KOPT-K1 (cell line): ENCODE measurements around the gene MEIS3.

Experiments used
- H3K27ac ChIP-seq: fragments of 200-600 bp; sonication (generic); 2 replicates; pipeline ENCODE4 v1.5.1; 2016; ENCODE audit warnings: antibody characterized with exemption, mild to moderate bottlenecking, low read depth, low read length; ENCODE audit not compliant: poor library complexity, severe bottlenecking
- H3K36me3 ChIP-seq: fragments of 200-600 bp; sonication (generic); 2 replicates; pipeline ENCODE4 v1.5.1; 2017; ENCODE audit warnings: antibody characterized with exemption, mild to moderate bottlenecking, low read length, moderate library complexity; ENCODE audit not compliant: insufficient read depth
- H3K9me3 ChIP-seq: fragments of 200-600 bp; sonication (generic); 2 replicates; pipeline ENCODE4 v1.5.1; 2017; ENCODE audit warnings: antibody characterized with exemption, low read length, mild to moderate bottlenecking; ENCODE audit not compliant: insufficient read depth, poor library complexity, severe bottlenecking

The MEIS3 gene

GRCh38 chr19:47445527-47445926, 26.2 kb upstream of the MEIS3 start:
- Histone ChIP-seq H3K36me3 (no peaks in the 10 kb centered on the region), H3K9me3 (no peaks in the 10 kb centered on the region), H3K27ac (no peak overlapping the region)

DNA sequence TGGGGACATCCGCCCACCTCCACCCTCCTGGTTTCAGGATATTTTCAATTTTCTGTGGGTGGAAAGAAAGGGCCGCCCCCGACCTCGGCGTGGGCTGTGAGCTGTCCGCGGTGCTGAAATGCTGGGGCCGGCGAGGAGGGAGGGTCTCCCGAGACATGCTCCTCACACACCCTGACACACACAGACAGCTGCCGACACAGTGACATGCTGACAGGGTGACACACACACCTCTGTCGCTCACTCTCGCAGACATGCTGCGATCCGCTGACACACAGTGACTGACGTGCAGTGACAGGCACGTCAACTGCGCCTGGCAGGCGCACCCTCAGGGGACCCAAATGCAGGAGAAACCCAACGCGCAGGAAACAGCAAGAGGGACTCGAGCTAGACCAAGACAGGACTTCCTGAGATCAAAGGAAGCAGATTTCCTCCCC, 25.1 kb upstream of the MEIS3 start:
- no peaks in the 10 kb centered on the region for H3K36me3 ChIP-seq
- no peak overlapping the region for H3K27ac ChIP-seq
- H3K9me3 ChIP-seq, result no peaks in the 10 kb centered on the region

DNA sequence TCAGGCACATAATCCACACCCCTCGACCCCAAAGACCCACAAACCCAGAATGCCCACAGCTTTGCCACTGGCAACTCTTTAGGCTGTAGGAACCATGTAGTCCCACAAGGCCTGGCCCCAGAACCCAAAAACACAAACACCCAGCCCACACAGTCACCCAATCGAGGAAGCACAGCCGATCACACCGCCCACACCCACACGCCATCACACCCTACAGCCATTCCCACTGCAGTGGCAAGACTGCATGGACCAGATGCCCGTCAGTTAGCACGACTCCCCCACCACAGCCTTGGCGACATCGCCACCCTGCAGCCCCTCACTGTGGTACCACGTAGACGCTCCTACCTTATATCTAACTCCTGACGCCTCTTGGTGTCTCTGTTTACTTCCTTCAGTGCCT, 24.0 kb upstream of the MEIS3 start:
- H3K36me3 ChIP-seq, result no peaks in the 10 kb centered on the region
- H3K27ac ChIP-seq, result no peak overlapping the region
- H3K9me3 ChIP-seq, result no peaks in the 10 kb centered on the region

GRCh38 chr19:47438793-47439220, 19.5 kb upstream of the MEIS3 start:
- H3K9me3 ChIP-seq, result no peaks in the 10 kb centered on the region
- no peak overlapping the region for H3K27ac ChIP-seq
- no peaks in the 10 kb centered on the region for H3K36me3 ChIP-seq

- no peaks in the 10 kb centered on the region for H3K9me3 ChIP-seq
- no peak overlapping the region for H3K27ac ChIP-seq
- no peaks in the 10 kb centered on the region for H3K36me3 ChIP-seq
Measured at GRCh38 chr19:47437500-47437899, 18.2 kb upstream of the MEIS3 start.

- Histone ChIP-seq H3K27ac (no peak overlapping the region), H3K36me3 (no peaks in the 10 kb centered on the region)
Measured at GRCh38 chr19:47436712-47437401, 17.5 kb upstream of the MEIS3 start.

GRCh38 chr19:47435883-47436417, 16.6 kb upstream of the MEIS3 start:
- Histone ChIP-seq H3K9me3 (no peaks in the 10 kb centered on the region), H3K27ac (no peak overlapping the region)

More at GRCh38 chr19:47436712-47437401, 17.5 kb upstream of the MEIS3 start:
- no peaks in the 10 kb centered on the region for H3K9me3 ChIP-seq

DNA sequence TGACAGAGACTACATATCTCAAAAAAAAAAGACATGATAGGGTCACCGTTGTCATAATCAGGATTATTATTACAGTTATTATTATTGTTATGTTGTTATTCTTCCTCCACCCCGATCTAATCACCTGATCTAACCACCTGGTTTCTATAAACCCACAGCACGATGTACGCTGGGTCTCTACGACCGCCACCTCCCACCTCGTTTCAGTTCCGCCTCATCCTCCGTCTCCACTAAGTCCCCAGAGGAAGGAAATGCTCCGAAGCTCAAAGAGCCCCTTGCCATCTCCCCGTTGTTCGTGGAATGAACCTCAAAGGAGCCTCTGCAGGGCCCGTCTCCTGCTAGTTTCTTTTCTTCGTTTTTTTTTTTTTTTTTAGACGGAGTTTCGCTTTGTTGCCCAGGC, 15.9 kb upstream of the MEIS3 start:
- H3K27ac ChIP-seq, result no peak overlapping the region
- H3K9me3 ChIP-seq, result no peaks in the 10 kb centered on the region
- H3K36me3 ChIP-seq, result no peaks in the 10 kb centered on the region

More at GRCh38 chr19:47435883-47436417, 16.6 kb upstream of the MEIS3 start:
- H3K36me3 ChIP-seq, result no peaks in the 10 kb centered on the region

GRCh38 chr19:47434088-47434487, 14.8 kb upstream of the MEIS3 start:
- Histone ChIP-seq H3K9me3 (no peaks in the 10 kb centered on the region), H3K27ac (no peak overlapping the region), H3K36me3 (no peaks in the 10 kb centered on the region)

DNA sequence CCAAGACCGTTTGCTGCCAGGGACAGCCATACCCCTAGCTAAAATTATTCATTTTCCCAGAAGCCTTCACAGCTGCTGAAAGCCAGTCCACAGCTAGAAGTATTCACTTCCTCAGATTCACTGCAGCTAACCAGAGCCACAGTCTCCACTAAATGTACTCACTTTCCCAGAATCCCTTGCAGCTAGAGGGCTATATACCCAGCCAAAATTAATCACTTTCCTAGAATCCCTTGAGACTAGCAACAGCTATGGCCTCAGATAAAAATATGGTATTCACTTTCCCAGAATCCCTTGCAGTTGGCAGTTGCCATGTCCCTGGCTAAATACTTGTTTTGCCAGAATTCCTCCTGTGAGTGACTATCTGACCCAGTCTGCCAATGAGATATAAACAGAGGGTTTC, 13.8 kb upstream of the MEIS3 start:
- no peak overlapping the region for H3K27ac ChIP-seq
- H3K36me3 ChIP-seq, result no peaks in the 10 kb centered on the region
- H3K9me3 ChIP-seq, result no peaks in the 10 kb centered on the region

DNA sequence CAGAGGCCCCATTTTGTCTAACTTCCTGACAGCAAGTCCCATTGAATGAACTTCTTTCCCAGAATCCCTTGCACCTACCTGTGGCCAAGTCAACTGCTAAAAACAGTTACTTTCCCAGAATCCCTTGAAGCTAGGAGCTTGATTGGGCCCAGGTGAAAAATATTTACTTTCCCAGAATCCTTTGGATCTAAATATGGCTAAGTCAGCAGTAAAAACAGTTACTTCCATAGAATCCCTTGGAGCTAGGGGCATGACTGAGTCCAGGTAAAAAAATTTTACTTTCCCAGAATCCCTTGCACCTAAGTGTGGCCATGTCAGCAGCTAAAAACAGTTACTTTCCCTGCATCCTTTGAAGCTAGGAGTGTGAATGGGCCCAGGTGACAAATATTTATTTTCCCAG, 13.2 kb upstream of the MEIS3 start:
- Histone ChIP-seq H3K36me3 (no peaks in the 10 kb centered on the region), H3K9me3 (no peaks in the 10 kb centered on the region), H3K27ac (no peak overlapping the region)

DNA sequence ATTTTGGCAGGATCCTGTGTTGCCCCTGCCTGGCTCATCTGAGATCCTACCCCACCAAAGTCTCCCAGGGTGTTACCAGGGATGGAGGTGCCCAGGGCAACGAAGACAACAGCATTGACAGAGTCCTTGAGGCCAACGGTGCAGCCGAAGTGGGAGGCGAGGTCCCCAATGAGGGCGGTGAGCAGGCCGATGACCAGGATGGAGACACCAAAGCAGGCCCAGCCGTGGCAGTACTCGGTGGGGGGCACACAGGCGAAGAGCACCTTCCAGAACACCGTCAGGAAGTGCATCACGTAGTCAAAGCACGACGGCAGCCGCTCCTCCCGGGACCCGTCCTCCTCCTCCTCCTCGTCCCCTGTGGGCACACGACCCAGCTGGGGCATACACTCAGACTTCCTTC, 12.8 kb upstream of the MEIS3 start:
- H3K9me3 ChIP-seq, result no peaks in the 10 kb centered on the region
- H3K27ac ChIP-seq, result no peak overlapping the region
- no peaks in the 10 kb centered on the region for H3K36me3 ChIP-seq

- Histone ChIP-seq H3K27ac (no peak overlapping the region), H3K36me3 (no peaks in the 10 kb centered on the region), H3K9me3 (no peaks in the 10 kb centered on the region)
Measured at GRCh38 chr19:47430041-47430802, 10.9 kb upstream of the MEIS3 start.

DNA sequence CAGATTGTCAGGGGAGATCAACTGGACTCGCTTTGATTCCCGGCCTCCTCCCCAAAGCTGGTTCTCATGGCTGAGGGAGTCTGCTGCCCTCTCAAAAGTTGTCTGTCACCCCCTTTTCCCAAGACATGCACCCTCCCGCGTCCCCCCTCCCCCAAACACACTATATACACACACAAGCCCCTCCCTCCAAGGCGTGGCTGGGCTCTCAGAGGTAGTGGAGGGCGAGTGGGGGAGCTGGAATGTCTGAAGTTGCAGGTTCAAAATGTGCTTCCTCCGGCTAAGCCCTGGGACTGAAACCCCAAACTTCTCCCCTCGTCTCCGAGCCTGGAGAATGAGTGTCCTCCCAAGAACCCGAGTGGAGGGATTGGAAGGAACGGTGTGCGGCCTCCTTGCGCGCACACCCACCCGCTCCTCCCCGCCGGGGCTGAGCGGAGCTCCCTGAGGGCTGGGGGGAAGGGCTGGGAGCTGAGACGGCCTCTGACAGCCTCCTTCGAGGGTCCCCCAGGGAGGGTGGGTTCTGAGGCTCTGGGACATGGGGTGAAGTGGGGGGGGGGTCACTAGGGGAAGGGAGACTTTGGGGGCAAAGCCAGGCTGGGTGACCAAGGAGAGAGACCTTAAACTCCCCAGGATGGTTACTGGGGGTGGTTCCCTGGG, 9.9 kb upstream of the MEIS3 start:
- Histone ChIP-seq H3K9me3 (no peaks in the 10 kb centered on the region), H3K36me3 (no peaks in the 10 kb centered on the region), H3K27ac (no peak overlapping the region)

- H3K36me3 ChIP-seq, result no peaks in the 10 kb centered on the region
- no peak overlapping the region for H3K27ac ChIP-seq
- no peaks in the 10 kb centered on the region for H3K9me3 ChIP-seq
Measured at GRCh38 chr19:47428177-47428894, 9.0 kb upstream of the MEIS3 start.
